Nucleus accumbens (tissue), 56 donors: ENCODE measurements around the gene RNPEPL1.
"Not testable (repeated sequence)": the region's sequence is repeated elsewhere in the genome, so short reads cannot be mapped to it uniquely, and the experiment has no call there.

Source experiments
- DNase-seq, 56 donors: peaks; one replicate each; lab custom pipeline; 2025; lab: John Stamatoyannopoulos, UW

RNPEPL1 gene

GRCh38 chr2:240532031-240532775 lies 36.1 kb upstream of the RNPEPL1 start:
- no peak for DNase-seq

DNA sequence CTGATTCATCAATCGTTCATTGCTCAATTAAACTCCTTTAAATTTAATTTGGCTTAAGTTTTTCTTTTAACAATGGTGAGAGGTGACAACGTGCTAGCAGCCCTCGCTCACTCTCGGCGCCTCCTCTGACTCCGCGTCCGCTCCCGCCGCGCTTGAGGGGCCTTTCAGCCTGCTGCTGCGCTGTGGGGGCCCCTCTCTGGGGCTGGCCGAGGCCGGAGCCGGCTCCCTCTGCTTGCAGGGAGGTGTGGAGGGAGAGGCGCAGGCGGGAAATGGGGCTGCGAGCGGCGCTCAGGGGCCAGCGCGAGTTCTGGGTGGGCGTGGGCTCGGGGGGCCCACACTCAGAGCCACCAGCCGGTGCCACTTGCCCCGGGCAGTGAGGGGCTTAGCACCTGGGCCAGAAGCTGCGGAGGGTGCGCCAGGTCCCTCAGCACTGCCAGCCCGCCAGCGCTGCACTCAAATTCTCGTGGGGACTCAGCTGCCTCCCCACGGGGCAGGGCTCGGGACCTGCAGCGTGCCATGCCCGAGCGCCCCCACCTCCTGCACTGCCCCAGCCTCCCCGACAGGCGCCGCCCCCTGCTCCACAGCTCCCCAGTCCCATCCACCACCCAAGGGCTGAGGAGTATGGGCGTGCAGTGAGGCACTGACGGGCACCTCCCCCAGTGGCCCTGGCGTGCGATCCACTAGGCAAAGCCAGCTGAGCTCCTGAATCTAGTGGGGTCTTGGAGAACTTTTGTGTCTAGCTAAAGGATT lies 30.1 kb upstream of the RNPEPL1 start:
- DNase-seq = no peak

- DNase-seq = not testable (repeated sequence)
Observed at GRCh38 chr2:240539101-240539500, 29.2 kb upstream of the RNPEPL1 start.

- no peak for DNase-seq
Observed at GRCh38 chr2:240539906-240540305, 28.4 kb upstream of the RNPEPL1 start.

GRCh38 chr2:240551288-240551687 lies 17.0 kb upstream of the RNPEPL1 start:
- DNase-seq = no peak

DNA sequence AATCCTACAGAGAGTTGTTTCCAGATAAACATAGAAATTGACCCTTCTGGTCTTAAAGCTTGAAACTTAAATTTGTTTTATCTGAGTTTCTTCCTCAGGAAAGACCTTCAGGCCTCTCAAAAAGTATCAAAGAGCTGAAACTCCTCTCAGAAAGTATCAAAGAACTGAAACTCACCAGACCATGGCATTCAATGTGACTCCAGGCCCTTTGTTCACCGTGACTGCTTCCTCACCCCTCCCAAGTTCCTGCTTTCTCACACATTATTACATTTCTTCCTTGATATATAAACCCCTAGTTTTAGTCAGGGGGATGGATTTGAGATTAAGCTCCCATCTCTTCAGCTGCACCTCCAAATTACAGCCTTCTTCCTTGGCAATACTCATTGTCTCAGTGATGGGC lies 16.5 kb upstream of the RNPEPL1 start:
- DNase-seq = no peak

GRCh38 chr2:240553956-240554480 lies 14.3 kb upstream of the RNPEPL1 start:
- no peak for DNase-seq

DNA sequence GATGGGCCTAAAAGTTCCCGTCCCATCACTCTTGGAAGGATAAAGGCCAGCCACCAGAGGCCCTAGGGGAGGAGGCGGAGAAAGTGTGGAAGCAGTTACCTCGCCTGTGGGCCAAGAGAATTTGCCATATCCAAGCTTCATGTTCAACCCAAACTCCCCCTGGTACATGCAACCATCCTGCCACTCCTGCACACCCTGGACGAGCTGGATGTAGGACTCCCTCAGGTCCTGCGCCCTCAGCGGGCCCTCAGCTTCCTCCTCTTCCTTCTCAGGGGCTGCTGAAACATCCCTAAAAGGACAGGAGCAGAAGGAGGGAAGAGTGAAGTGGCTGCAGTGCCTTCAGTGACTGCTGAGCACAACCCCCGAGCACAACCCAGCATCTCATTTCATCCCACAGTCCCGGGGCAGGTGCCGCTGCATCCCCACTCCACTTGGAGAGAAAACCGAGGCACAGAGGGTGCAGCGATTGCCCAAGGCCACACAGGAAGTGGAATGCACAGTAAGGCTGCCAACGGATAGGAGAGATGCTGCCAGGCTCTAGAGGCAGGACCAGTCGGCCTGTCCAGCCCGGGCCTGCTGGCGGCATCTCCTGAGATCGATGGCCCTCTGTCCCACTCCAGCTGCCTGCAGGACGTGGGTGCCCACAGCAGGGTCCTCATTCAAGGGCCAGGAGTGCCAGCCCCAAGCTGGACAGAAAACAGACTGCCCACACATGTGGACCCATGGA lies 13.4 kb upstream of the RNPEPL1 start:
- DNase-seq = no peak

DNA sequence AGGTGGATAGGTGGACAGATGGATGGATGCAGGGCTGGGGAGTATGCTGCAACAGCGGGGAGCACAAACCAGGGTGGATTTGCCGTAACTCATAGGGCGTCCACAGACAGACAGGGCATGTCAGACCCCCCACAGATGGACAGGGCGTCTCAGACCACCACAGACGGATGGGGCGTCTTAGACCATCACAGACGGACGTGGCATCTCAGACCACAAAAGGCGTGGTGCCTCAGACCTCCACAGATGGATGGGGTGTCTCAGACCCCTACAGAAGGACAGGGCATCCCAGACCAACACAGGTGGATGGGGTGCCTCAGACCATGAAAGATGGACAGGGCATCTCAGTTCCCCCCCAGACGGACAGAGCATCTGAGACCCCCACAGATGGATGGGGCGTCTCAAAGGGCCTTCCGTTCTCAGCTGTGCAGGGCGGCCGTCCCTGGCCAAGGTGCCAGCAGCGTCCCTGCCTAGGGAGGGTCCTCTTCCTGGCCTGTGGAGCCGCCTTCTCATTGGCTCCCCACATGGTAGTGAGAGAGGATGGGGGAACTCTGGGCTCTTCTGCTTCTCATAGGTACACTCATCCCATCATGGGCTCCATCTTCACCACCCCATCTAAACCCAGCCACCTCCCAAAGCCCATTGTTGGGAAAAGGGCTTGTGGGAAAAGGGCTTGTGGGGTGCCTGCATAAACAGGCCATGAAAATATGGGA lies 12.6 kb upstream of the RNPEPL1 start:
- no peak for DNase-seq

DNA sequence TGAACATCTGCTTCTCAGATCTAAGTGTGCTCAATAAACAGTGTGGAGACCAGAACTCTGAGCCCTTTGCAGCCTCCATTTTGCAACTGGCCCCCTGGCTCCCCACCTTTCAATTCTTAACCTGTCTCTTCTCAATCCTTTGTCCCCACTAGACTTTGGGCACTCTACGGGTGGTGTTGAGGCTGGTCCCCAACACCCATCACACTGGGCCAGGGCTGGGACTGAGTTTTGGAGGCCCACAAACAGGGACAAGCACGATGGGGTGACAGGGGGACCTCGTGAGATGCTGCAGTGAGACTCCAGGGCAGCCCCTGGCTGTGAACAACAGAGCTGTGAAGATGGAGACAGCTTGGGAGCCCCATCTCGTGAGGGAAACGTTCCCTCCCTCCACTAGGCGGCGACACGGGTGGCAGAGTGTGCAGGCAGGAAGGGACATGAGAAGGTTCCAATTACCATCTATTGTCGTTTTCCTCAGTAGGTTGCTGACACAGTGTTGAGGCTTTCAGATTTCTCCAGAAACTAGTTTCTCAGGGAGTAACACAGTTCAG lies 11.7 kb upstream of the RNPEPL1 start:
- DNase-seq = peak in 15 of 56 donors; percentile 33 to 81 (median 47)

DNA sequence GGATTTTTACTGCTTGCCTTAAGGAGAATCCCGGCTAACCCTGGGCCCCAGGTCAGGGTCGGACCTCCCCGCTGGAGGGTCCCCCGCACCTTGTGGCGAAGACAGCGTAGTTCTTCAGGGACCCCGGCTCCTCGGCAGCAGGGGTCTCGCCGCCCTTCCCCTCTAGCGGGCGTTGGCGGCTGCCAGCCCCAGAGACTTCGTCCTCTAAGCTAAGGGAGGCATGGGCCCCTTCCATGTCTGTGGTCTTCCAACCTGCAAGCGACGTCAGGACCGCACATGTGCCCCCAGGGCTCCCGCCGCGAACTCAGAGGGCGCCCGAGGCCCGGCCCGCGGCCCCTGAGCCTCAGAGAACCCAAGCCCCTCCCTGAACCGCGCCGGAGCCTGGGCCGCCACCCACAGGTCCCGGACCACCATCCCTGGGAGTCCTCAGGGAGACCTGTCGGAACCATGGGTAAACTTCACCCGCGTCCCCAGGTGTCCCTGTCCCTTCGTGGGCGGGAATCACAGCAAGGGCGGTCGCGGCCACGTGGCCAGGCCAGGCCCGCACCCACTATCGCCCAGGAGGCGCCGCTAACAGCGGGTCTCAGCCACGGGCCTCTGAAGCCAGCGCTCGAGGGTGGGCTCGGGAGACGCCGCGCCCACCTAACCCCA lies 11.1 kb upstream of the RNPEPL1 start:
- no peak for DNase-seq

DNA sequence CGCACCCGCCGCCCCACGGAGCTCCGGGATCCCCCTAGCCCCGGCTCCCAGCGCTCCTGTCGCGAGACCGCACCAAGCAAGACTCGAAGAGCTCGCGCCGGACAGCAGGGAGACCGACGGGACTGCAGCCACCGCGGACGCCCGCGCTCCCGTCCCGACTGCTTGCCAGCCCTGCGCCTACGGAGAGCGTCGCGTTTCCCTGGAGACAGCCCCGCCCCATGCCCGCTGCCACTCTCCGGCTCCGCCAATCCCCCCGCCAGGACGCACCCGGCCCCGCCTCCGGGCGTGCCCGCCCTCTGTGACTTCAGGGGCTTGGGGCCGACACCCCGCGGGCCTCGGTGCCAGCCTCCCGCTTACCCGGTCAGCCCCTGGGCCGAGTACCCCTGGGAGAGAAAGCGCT lies 10.5 kb upstream of the RNPEPL1 start, which contains the start of gene ANKMY1:
TSS of gene ANKMY1 (minus strand) at position 181 of the 400 bp plus-strand sequence. CDS start 653 bp downstream, outside the sequence.
- peak in 37 of 56 donors; percentile 17 to 85 (median 55) for DNase-seq

- DNase-seq = no peak
Observed at GRCh38 chr2:240558236-240558761, 10.0 kb upstream of the RNPEPL1 start.

DNA sequence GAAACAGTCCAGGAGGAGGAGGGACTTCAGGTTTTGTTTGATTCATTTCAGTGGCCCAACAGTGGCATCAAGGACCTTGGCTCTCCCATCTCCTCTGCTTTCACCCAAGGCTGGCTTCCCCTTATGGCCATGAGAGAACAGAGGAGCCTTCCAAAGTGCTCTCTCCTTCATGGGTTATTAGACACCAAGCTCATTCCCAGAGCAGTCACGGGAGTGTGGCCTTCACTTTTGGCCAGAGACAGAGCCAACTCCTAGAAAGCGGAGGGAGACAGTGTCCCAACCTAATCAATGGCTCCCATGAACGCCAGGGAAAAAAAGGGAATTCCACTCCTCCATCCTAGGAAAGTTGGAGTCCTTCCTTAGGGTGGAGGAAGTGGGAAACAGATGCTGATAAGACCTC lies 9.0 kb upstream of the RNPEPL1 start:
- no peak for DNase-seq

- DNase-seq = peak in 55 of 56 donors; percentile 52 to 95 (median 83)
Observed at GRCh38 chr2:240560084-240560479, 8.2 kb upstream of the RNPEPL1 start, which contains the start of gene DUSP28. Gene DUSP28 (plus strand): TSS chr2:240560357. CDS start chr2:240560685, 328 bp downstream.

DNA sequence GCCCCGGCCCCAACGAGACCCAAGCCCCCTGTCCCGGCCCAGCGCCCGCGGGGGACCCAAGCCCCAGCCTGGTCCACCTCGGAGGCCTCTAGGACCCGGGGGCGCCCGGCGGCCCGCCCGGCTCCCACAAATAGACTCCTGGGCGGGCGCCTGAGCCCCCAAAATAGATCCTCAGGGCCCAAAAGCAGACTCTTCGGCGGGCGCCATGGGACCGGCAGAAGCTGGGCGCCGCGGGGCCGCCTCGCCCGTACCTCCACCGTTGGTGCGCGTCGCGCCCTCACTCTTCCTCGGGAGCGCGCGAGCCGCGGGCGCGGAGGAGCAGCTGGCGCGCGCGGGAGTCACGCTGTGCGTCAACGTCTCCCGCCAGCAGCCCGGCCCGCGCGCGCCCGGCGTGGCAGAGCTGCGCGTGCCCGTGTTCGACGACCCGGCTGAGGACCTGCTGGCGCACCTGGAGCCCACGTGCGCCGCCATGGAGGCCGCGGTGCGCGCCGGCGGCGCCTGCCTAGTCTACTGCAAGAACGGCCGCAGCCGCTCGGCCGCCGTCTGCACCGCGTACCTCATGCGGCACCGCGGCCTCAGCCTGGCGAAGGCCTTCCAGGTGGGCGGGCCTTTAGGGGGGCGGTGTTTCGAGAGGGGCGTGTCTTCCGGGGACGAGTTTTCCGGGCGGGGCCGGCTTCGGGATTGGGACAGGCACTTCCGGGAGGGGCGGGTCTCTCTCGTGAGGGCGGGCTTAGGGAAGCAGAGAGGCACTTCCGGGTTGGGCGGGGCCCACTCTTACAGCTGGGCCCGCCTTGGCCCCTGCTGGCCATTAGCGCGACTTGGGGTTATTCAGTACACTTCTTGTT lies 7.6 kb upstream of the RNPEPL1 start:
- DNase-seq = peak; percentile 73 to 100 (median 98)

- DNase-seq = no peak
Observed at GRCh38 chr2:240561325-240561971, 6.8 kb upstream of the RNPEPL1 start.
